AG04450 (cell line): Measurements from ENCODE around the gene CEP97. TPM values are rescaled to one million over a fixed set of nuclear protein-coding genes. Genes with fewer than 3 reads are reported as not detected.
A peak's percentile ranks its signal among the peaks of the same experiment; 100 is the strongest.

Experiments
- CTCF ChIA-PET: fragments of 300-600, 350-600 bp; formaldehyde crosslinking; extraction: SDS; loops from one replicate; lab custom pipeline; 2022; ENCODE audit warnings: antibody characterized with exemption, inconsistent platforms; lab: Charles Lee
- POLR2A ChIA-PET: fragments of 350-600 bp; formaldehyde crosslinking; extraction: SDS; loops from one replicate; lab custom pipeline; 2021; ENCODE audit warnings: antibody characterized with exemption, inconsistent platforms; lab: Yijun Ruan, JAX
- DNase-seq: peaks from one replicate; pipeline ENCODE4 v3.0.0-alpha.2; 2011; ENCODE audit warnings: low read depth, low spot score
- H3K27ac ChIP-seq: one replicate; pipeline ENCODE4 v1.5.1; 2012; ENCODE audit warnings: low read depth, low read length, control low read depth
- H3K27me3 ChIP-seq: one replicate; pipeline ENCODE4 v1.6.0; 2012; ENCODE audit warnings: low read length; ENCODE audit not compliant: control insufficient read depth, insufficient read depth
- H3K4me3 ChIP-seq: 2 replicates; pipeline ENCODE4 v1.5.1; 2011; ENCODE audit warnings: mild to moderate bottlenecking, low read depth, low read length, control low read depth
- H3K9me3 ChIP-seq: 2 replicates; pipeline ENCODE4 v1.5.1; 2012; ENCODE audit warnings: low read length; ENCODE audit not compliant: control insufficient read depth, insufficient read depth
- CTCF ChIP-seq: IDR thresholded peaks from 2 replicates; pipeline ENCODE4 v1.5.1; 2011; ENCODE audit warnings: low read depth, low read length, control low read depth, inconsistent platforms
- polyA plus RNA-seq: library from polyadenylated mRNA; depleted of rRNA; stranded (reverse); fragments of >200 nt; gene quantifications from 2 replicates; pipeline ENCODE4 v1.2.3, GENCODE V29; 2011

Gene CEP97
- polyA plus RNA-seq, 1 experiment = 2.4 TPM

GRCh38 chr3:101803939-101804338 is 79.5 kb downstream of the CEP97 start:
- DNase-seq = no peak
- no peak overlapping the region for H3K27ac ChIP-seq
- POLR2A ChIA-PET = no interaction called here

DNA sequence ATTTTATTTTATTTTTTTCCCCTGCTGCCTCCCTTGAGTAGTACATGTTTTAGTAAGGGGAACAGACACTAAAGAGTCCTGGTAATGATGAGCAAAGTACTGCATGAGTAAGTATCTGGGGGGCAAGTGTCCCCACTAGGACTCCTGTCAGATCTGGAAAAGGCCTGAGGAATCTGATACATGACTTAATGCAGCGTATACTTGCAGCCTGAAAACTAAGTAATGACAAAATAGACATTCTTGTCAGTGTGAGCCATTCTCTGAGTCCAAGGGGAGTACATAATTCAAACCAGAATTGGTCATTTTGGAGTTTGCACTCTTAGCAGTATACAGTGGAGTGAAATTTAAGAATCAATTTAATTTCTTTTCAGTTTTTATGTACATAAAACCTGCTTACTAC is 82.1 kb downstream of the CEP97 start:
- CTCF ChIA-PET = interaction anchor here (1.1 to 21.5 kb wide), 4 partner anchors 8 to 419 kb away, joined by 3 to 821 read pairs (median 9); no protein-coding TSS in a partner anchor
- Histone ChIP-seq H3K9me3 (no peaks in the 10 kb centered on the region), H3K27me3 (no peaks in the 10 kb centered on the region), H3K27ac (no peak overlapping the region), H3K4me3 (no peak overlapping the region)
- no peak for TF ChIP-seq CTCF
- POLR2A ChIA-PET = no interaction called here
- no peak for DNase-seq

More at GRCh38 chr3:101803939-101804338, 79.5 kb downstream of the CEP97 start:
- CTCF ChIA-PET = interaction anchor here (0.9 to 21.5 kb wide), 10 partner anchors 9 to 421 kb away, joined by 3 to 821 read pairs (median 8); no protein-coding TSS in a partner anchor
- TF ChIP-seq CTCF = no peak
- no peaks in the 10 kb centered on the region for H3K27me3 ChIP-seq
- H3K9me3 ChIP-seq = no peaks in the 10 kb centered on the region
- no peak overlapping the region for H3K4me3 ChIP-seq

DNA sequence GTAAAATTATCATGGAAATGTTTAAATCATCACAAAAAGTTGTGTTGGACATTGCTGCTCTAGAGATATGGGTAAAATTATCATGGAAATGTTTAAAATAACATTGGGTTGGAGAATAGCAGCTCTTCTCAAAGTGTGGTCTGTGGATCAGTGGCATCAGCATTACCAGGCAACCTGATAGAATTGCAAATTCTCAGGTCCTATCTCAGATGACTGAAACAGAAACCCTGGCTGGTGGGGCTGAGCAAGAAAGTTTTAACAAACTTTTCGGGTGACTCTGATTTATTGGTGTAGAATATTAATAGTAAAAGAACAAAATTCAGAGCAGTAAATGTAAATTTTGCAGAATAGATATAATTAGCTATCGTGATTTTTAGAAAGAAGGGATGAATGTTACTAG is 83.5 kb downstream of the CEP97 start:
- Histone ChIP-seq H3K9me3 (no peaks in the 10 kb centered on the region), H3K27me3 (no peaks in the 10 kb centered on the region), H3K4me3 (no peak overlapping the region), H3K27ac (no peak overlapping the region)
- ChIA-PET CTCF (interaction anchor here (0.9 to 21.5 kb wide), 4 partner anchors 9 to 417 kb away, joined by 3 to 821 read pairs (median 4); no protein-coding TSS in a partner anchor), POLR2A (no interaction called here)
- no peak for TF ChIP-seq CTCF
- DNase-seq = no peak

- CTCF ChIA-PET = interaction anchor here (0.6 to 21.5 kb wide), 9 partner anchors 8 to 416 kb away, joined by 3 to 821 read pairs (median 3); no protein-coding TSS in a partner anchor
- no peak for DNase-seq
- POLR2A ChIA-PET = interaction anchor here (0.8 kb wide), 1 partner anchor 416 kb away, joined by 4 read pairs; no protein-coding TSS in a partner anchor
- H3K27ac ChIP-seq = no peak overlapping the region
- H3K27me3 ChIP-seq = no peaks in the 10 kb centered on the region
- H3K4me3 ChIP-seq = no peak overlapping the region
- TF ChIP-seq CTCF = peak; percentile 69
- H3K9me3 ChIP-seq = no peaks in the 10 kb centered on the region
Observed at GRCh38 chr3:101809178-101810021, 85.0 kb downstream of the CEP97 start.

- CTCF ChIA-PET = interaction anchor here (0.6 to 21.5 kb wide), 9 partner anchors 8 to 415 kb away, joined by 3 to 821 read pairs (median 4); no protein-coding TSS in a partner anchor
- Histone ChIP-seq H3K27me3 (no peaks in the 10 kb centered on the region), H3K27ac (no peak overlapping the region), H3K9me3 (no peaks in the 10 kb centered on the region), H3K4me3 (no peak overlapping the region)
- POLR2A ChIA-PET = no interaction called here
- DNase-seq = no peak
- no peak for TF ChIP-seq CTCF
Observed at GRCh38 chr3:101810022-101810418, 85.6 kb downstream of the CEP97 start.
